Heart right ventricle (tissue), 16 donors: ENCODE data around the gene MAP4K4. TPM values are rescaled to one million over a fixed set of nuclear protein-coding genes. Genes with fewer than 3 reads are reported as not detected.

Experiments used
- ATAC-seq, 8 donors: fragments of 200-7000 bp; cut with Tn5 transposase; one replicate each; pipeline ENCODE4 v1.9.1; 2020; ENCODE audit warnings: mild to moderate bottlenecking in 8 of 8, moderate library complexity in 8 of 8, moderate number of reproducible peaks in 1 of 8
- DNase-seq, 2 donors: peaks; one replicate each; pipeline ENCODE4 v3.0.0-alpha.2; 2020
- H3K27ac ChIP-seq, 10 donors: fragments of 200-600 bp; sonication (generic) in 2 of 10; one replicate each; pipeline versions ENCODE4 v1.5.0 to v1.8.0; 2020 to 2022; ENCODE audit warnings: mild to moderate bottlenecking in 3 of 10
- H3K27me3 ChIP-seq, 7 donors: fragments of 200-600 bp; one replicate each; pipeline ENCODE4 v1.8.0; 2021 to 2022; ENCODE audit warnings: mild to moderate bottlenecking in 2 of 7
- H3K36me3 ChIP-seq, 9 donors: fragments of 200-600 bp; sonication (generic) in 1 of 9; one replicate each; pipeline versions ENCODE4 v1.5.0 to v1.8.0; 2020 to 2022; ENCODE audit warnings: mild to moderate bottlenecking in 2 of 9
- H3K4me1 ChIP-seq, 9 donors: fragments of 200-600 bp; sonication (generic) in 1 of 9; one replicate each; pipeline versions ENCODE4 v1.5.0 to v1.8.0; 2020 to 2022; ENCODE audit warnings: mild to moderate bottlenecking in 4 of 9
- H3K4me3 ChIP-seq, 10 donors: fragments of 200-600 bp; sonication (generic) in 2 of 10; one replicate each; pipeline versions ENCODE4 v1.5.0 to v1.8.0; 2020 to 2022; ENCODE audit warnings: mild to moderate bottlenecking in 7 of 10, moderate library complexity in 2 of 10
- H3K9me3 ChIP-seq, 11 donors: fragments of 200-600 bp in 10 of 11; sonication (generic) in 2 of 11; one replicate each; pipeline versions ENCODE4 v1.5.0 to v1.8.0; 2013 to 2022; ENCODE audit warnings: mild to moderate bottlenecking in 2 of 11, control low read depth in 1 of 11, moderate library complexity in 1 of 11
- CTCF ChIP-seq, 9 donors: fragments of 200-600 bp; sonication (generic) in 2 of 9; IDR thresholded peaks; one replicate each; pipeline versions ENCODE4 v1.5.0 to v1.8.0; 2021 to 2022; ENCODE audit warnings: antibody characterized with exemption in 9 of 9, mild to moderate bottlenecking in 5 of 9, moderate library complexity in 1 of 9
- WGBS, 2 donors: extraction: QIAGEN DNeasy Blood & Tissue Kit; methylation state at CpG; one replicate each; pipeline ENCODE4 v1.1.7; 2013; ENCODE audit warnings: inconsistent platforms in 1 of 2; 5-methylcytosine and 5-hydroxymethylcytosine counted together
- intact Hi-C, 10 donors: fragments of 100-400 bp; cut with DNase I; formaldehyde crosslinking; loops; one replicate each; pipeline versions ENCODE4 v1.11.1 to v1.14.2; 2022
- polyA plus RNA-seq, 2 donors: library from polyadenylated mRNA; stranded (reverse); fragments of 200-250 nt; gene quantifications; one replicate each; pipeline ENCODE4 v1.2.3, GENCODE V29; 2013
- total RNA-seq, 10 donors: library from RNA; stranded (reverse); fragmentation: NEBNext Ultra II Directional in 3 of 10; extraction: Animal tissue kit (Norgen Biotek cat#: 25700) in 3 of 10; gene quantifications; one replicate each; pipeline versions ENCODE4 v1.2.1 to v1.2.4, GENCODE V29; 2021 to 2023
- donor health status: Arrhythmogenic right ventricular cardiomyopathy.
- donor health status: ischemic (EF 13 %, LVEDD 7.1; RV severe dilation, severe dysfunction).
- donor health status: healthy with polysubstance abuse.
- donor health status: DM: no; HTN: yes; CAD: no.
- donor health status: DM: no; HTN: no; CAD: no.
- donor health status: ischemic (EF 25% LVEDD 6.9; RV normal size, moderate dysfunction).
- donor health status: ischemic (EF 25% LVEDD 5.7; RV mildly dilated, moderate dysfunction).
- donor health status: healthy.
- donor health status: DM: yes; HTN: yes; CAD: no.
- donor health status: Ischemic cardiomyopathy.
- donor health status: ischemic (EF 35%, LVEDD 5.7; RV mildly dilated, moderate dysfunction).
- donor health status: nonischemic (EF 11% LVEDD 7.7; RV severe dilation, severe dysfunction).
- donor health status: DM: yes; HTN: yes; CAD: no.
- donor health status: PGD.
- donor health status: ischemic (EF 29% LVEDD 5.4; RV normal size, mild dysfunction).
- donor health status: nonischemic (EF 23%, LVEDD 6.1; RV moderate dilation, normal function).

Gene MAP4K4
- total and polyA plus RNA-seq, 12 donors, result 44.3 to 116 (median 86.1) TPM

- H3K36me3 ChIP-seq, result peaks cover 0 to 11% (median 0%) of the 10 kb centered on the region in 9 donors
- intact Hi-C loops, result loop anchor here in 7 of 10 donors (5.0 to 10.0 kb wide), 4 partner anchors 36 to 69 kb away; no protein-coding TSS in a partner anchor
- H3K27me3 ChIP-seq, result no peaks in the 10 kb centered on the region
- H3K9me3 ChIP-seq, result no peaks in the 10 kb centered on the region
- peaks cover 15 to 97% (median 91%) of the 10 kb centered on the region in 9 donors for H3K4me1 ChIP-seq
- no peak overlapping the region for H3K4me3 ChIP-seq
- ATAC-seq, result no peak
- no peak for DNase-seq
- no peak for TF ChIP-seq CTCF (IDR thresholded peaks at IDR 0.05)
- WGBS, 2 donors, result 72 to 73% methylated on average over 4 of the region's 4 CpGs
- H3K27ac ChIP-seq, result peak overlapping the region in 2 of 10 donors; percentile 4 to 67
Observed at GRCh38 chr2:101706121-101706818, 8.8 kb downstream of the MAP4K4 start.

DNA sequence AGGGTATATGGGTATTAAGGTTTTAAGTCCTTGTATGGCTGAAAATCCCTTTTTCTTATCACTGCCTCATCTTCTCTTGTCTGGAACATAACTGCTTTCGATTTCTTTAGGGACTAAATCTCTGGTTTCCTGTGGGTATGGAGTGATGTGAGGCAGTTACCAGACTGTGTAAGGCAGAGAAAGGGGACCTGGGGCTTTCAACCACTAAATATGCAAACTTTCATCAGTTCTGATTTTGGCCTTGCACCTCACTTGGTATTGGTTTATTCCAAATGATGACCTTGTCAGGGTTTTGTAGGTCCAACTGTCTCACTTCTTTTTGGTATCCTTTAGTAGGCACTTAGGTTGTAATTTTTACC is 9.3 kb downstream of the MAP4K4 start:
- no peak for ATAC-seq
- Histone ChIP-seq H3K27me3 (no peaks in the 10 kb centered on the region), H3K4me1 (peaks cover 15 to 98% (median 91%) of the 10 kb centered on the region in 9 donors), H3K36me3 (peaks cover 0 to 11% (median 0%) of the 10 kb centered on the region in 9 donors), H3K27ac (peak overlapping the region in 1 of 10 donors; percentile 4), H3K9me3 (no peaks in the 10 kb centered on the region), H3K4me3 (no peak overlapping the region)
- DNase-seq, result no peak
- TF ChIP-seq CTCF (IDR thresholded peaks at IDR 0.05), result no peak
- 50 to 52% methylated on average over 1 of the region's 1 CpG for WGBS, 2 donors
- intact Hi-C loops, result loop anchor here in 7 of 10 donors (5.0 to 10.0 kb wide), 4 partner anchors 36 to 68 kb away; no protein-coding TSS in a partner anchor

DNA sequence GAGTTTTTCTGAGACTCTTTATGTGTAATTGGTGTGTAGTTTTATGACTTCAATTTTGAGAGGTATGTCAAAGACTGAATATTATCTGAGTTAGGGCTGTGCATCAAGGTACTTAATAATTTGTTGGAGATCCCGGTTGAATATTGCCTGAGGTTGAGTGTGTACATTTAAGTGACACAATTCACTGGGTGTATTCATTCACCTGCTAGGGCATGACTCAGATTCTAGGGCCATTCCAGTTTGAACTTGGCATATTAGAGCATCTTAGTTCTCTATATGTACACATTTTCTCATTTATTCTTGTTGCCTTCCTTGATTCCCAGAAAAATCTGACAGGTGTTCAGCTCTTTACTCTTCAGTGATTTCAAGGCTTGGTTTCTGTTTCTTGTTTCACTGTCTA is 12.5 kb downstream of the MAP4K4 start:
- Histone ChIP-seq H3K4me3 (no peak overlapping the region), H3K4me1 (peaks cover 13 to 100% (median 91%) of the 10 kb centered on the region in 9 donors), H3K27me3 (no peaks in the 10 kb centered on the region), H3K9me3 (no peaks in the 10 kb centered on the region), H3K27ac (peak overlapping the region in 6 of 10 donors; percentile 11 to 55 (median 35)), H3K36me3 (no peaks in the 10 kb centered on the region)
- intact Hi-C loops, result no loop called here
- WGBS, 2 donors, result 45 to 66% methylated on average over 1 of the region's 1 CpG
- no peak for TF ChIP-seq CTCF (IDR thresholded peaks at IDR 0.05)
- ATAC-seq (no peak), DNase-seq (no peak)

DNA sequence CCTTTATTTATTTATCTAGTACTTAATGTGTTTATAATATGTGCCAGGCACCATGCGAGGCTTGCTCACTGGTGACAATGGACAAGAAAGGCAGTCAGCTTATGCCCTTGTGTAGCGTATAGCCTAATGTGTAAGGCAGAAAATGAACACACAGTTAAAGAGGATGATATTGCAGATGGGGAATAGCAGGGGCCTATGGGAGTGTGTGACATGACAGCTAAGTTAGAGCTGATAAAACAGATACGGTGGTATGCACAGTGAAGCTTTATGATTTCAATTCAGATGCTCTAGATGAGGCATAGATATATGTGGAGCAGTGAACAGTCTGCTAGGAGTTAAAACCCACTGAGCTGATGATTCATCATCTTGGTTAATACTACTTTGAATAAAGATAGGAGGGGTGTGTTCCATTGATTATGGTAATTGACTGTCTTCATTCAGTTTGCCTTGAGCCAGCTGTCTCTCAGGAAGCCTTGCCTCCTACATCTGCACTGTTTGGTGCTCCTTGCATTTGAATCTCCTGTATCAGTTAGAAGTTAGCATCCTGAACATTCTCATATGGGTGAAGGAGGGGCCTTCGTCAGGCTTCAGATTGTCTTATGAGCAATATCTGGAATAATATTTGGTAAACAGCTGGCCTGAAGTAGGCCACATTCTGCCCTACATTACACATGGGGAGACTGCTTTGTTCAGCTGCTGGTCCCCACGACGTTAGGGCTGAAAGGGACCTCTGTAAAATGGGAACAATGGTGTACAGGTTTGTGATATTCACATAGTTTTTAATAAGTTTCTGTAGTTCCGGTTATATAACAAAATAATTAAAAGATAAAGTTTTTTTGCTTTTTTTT is 13.2 kb downstream of the MAP4K4 start:
- Histone ChIP-seq H3K4me3 (no peak overlapping the region), H3K27me3 (no peaks in the 10 kb centered on the region), H3K4me1 (peaks cover 12 to 100% (median 89%) of the 10 kb centered on the region in 9 donors), H3K27ac (peak overlapping the region in 6 of 10 donors; percentile 11 to 55 (median 26)), H3K9me3 (no peaks in the 10 kb centered on the region), H3K36me3 (no peaks in the 10 kb centered on the region)
- ATAC-seq (peak in 5 of 8 donors; percentile 15 to 57 (median 37)), DNase-seq (no peak)
- 48 to 49% methylated on average over 7 of the region's 7 CpGs for WGBS, 2 donors
- intact Hi-C loops, result no loop called here
- no peak for TF ChIP-seq CTCF (IDR thresholded peaks at IDR 0.05)
